ENCODE results near the gene UBE2D3. TPM values are rescaled to one million over a fixed set of nuclear protein-coding genes. Genes with fewer than 3 reads are reported as not detected.
A peak's percentile ranks its signal among the peaks of the same experiment; 100 is the strongest.

Gene UBE2D3
- total and polyA plus RNA-seq, 2 of the 4 experiments (the other 2 are of a cell fraction), result 233 to 387 TPM

- TF ChIP-seq CEBPB (IDR thresholded peaks at IDR 0.05; ENCODE audit: low read depth, low read length) (no peak), RFX5 (IDR thresholded peaks at IDR 0.05; ENCODE audit: low read depth, low read length) (no peak), POLR2A (IDR thresholded peaks at IDR 0.05; ENCODE audit: low read depth, low read length) (peak; percentile 83), RCOR1 (IDR thresholded peaks at IDR 0.05; ENCODE audit: insufficient replicate concordance, low read length) (no peak), USF2 (IDR thresholded peaks at IDR 0.05; ENCODE audit: low read depth, low read length) (peak; percentile 93)
These were observed 41.6 kb upstream of the UBE2D3 start, which contains the start of gene CISD2 (continued) for GRCh38 chr4:102868781-102869568.

Measured in IMR-90 (cell line).